Stimulated activated naive CD8-positive, alpha-beta T cell treated with anti-CD3 and anti-CD28 coated beads, Interleukin-15, Interleukin-2, amounts not matched to agents 100 ng/mL and 50 ng/mL, for 24 hours (primary cell): ENCODE data around the gene FABP1.

Experiments used
- H3K27ac Mint-ChIP-seq: one replicate; pipeline ENCODE4 v1.8.0; 2021; ENCODE audit warnings: mild to moderate bottlenecking, mixed read lengths
- H3K27me3 Mint-ChIP-seq: one replicate; pipeline ENCODE4 v1.8.0; 2021; ENCODE audit warnings: mixed read lengths
- H3K36me3 Mint-ChIP-seq: one replicate; pipeline ENCODE4 v1.8.0; 2021; ENCODE audit warnings: low read depth, mixed read lengths
- H3K4me1 Mint-ChIP-seq: one replicate; pipeline ENCODE4 v1.8.0; 2021; ENCODE audit warnings: low read depth, mixed read lengths
- H3K4me3 Mint-ChIP-seq: one replicate; pipeline ENCODE4 v1.8.0; 2021; ENCODE audit warnings: mild to moderate bottlenecking, mixed read lengths
- H3K9me3 Mint-ChIP-seq: one replicate; pipeline ENCODE4 v1.8.0; 2021; ENCODE audit warnings: mixed read lengths

Gene FABP1

GRCh38 chr2:88110830-88111229 lies 17.0 kb downstream of the FABP1 start:
- Mint-ChIP-seq H3K9me3 (no peaks in the 10 kb centered on the region), H3K27ac (no peak overlapping the region), H3K27me3 (no peaks in the 10 kb centered on the region), H3K36me3 (no peaks in the 10 kb centered on the region), H3K4me1 (no peaks in the 10 kb centered on the region), H3K4me3 (no peak overlapping the region)

GRCh38 chr2:88108796-88109195 lies 19.1 kb downstream of the FABP1 start:
- H3K4me3 Mint-ChIP-seq, result no peak overlapping the region
- no peaks in the 10 kb centered on the region for H3K27me3 Mint-ChIP-seq
- no peaks in the 10 kb centered on the region for H3K36me3 Mint-ChIP-seq
- H3K27ac Mint-ChIP-seq, result no peak overlapping the region
- no peaks in the 10 kb centered on the region for H3K9me3 Mint-ChIP-seq
- no peaks in the 10 kb centered on the region for H3K4me1 Mint-ChIP-seq

- no peak overlapping the region for H3K4me3 Mint-ChIP-seq
- H3K27me3 Mint-ChIP-seq, result no peaks in the 10 kb centered on the region
- no peaks in the 10 kb centered on the region for H3K4me1 Mint-ChIP-seq
- no peaks in the 10 kb centered on the region for H3K36me3 Mint-ChIP-seq
- no peak overlapping the region for H3K27ac Mint-ChIP-seq
- no peaks in the 10 kb centered on the region for H3K9me3 Mint-ChIP-seq
These were observed 27.4 kb downstream of the FABP1 start for GRCh38 chr2:88100489-88100858.

GRCh38 chr2:88099798-88100488 lies 27.9 kb downstream of the FABP1 start:
- Mint-ChIP-seq H3K4me1 (no peaks in the 10 kb centered on the region), H3K36me3 (no peaks in the 10 kb centered on the region), H3K9me3 (no peaks in the 10 kb centered on the region), H3K27me3 (no peaks in the 10 kb centered on the region), H3K4me3 (no peak overlapping the region), H3K27ac (no peak overlapping the region)

- no peak overlapping the region for H3K4me3 Mint-ChIP-seq
These were observed 29.3 kb downstream of the FABP1 start for GRCh38 chr2:88098558-88098900.

GRCh38 chr2:88097891-88098557 lies 29.8 kb downstream of the FABP1 start:
- H3K4me1 Mint-ChIP-seq, result no peaks in the 10 kb centered on the region
- H3K27me3 Mint-ChIP-seq, result no peaks in the 10 kb centered on the region

More at GRCh38 chr2:88098558-88098900, 29.3 kb downstream of the FABP1 start:
- Mint-ChIP-seq H3K36me3 (no peaks in the 10 kb centered on the region), H3K4me1 (no peaks in the 10 kb centered on the region), H3K27me3 (no peaks in the 10 kb centered on the region), H3K9me3 (no peaks in the 10 kb centered on the region), H3K27ac (no peak overlapping the region)

GRCh38 chr2:88097192-88097591 lies 30.7 kb downstream of the FABP1 start:
- no peak overlapping the region for H3K4me3 Mint-ChIP-seq
- H3K36me3 Mint-ChIP-seq, result no peaks in the 10 kb centered on the region

More at GRCh38 chr2:88097891-88098557, 29.8 kb downstream of the FABP1 start:
- Mint-ChIP-seq H3K9me3 (no peaks in the 10 kb centered on the region), H3K27ac (no peak overlapping the region), H3K4me3 (no peak overlapping the region), H3K36me3 (no peaks in the 10 kb centered on the region)

GRCh38 chr2:88096708-88097107 lies 31.2 kb downstream of the FABP1 start:
- no peaks in the 10 kb centered on the region for H3K27me3 Mint-ChIP-seq
- H3K4me3 Mint-ChIP-seq, result no peak overlapping the region
- H3K36me3 Mint-ChIP-seq, result no peaks in the 10 kb centered on the region
- no peaks in the 10 kb centered on the region for H3K4me1 Mint-ChIP-seq
- H3K9me3 Mint-ChIP-seq, result no peaks in the 10 kb centered on the region
- no peak overlapping the region for H3K27ac Mint-ChIP-seq

More at GRCh38 chr2:88097192-88097591, 30.7 kb downstream of the FABP1 start:
- no peaks in the 10 kb centered on the region for H3K9me3 Mint-ChIP-seq
- no peaks in the 10 kb centered on the region for H3K27me3 Mint-ChIP-seq
- H3K27ac Mint-ChIP-seq, result no peak overlapping the region
- H3K4me1 Mint-ChIP-seq, result no peaks in the 10 kb centered on the region

GRCh38 chr2:88095022-88095421 lies 32.8 kb downstream of the FABP1 start:
- Mint-ChIP-seq H3K4me3 (no peak overlapping the region), H3K9me3 (no peaks in the 10 kb centered on the region), H3K27ac (no peak overlapping the region), H3K36me3 (no peaks in the 10 kb centered on the region), H3K27me3 (no peaks in the 10 kb centered on the region), H3K4me1 (peaks cover 17% of the 10 kb centered on the region)

GRCh38 chr2:88092773-88093172 lies 35.1 kb downstream of the FABP1 start:
- Mint-ChIP-seq H3K4me1 (peaks cover 20% of the 10 kb centered on the region), H3K4me3 (no peak overlapping the region), H3K27me3 (no peaks in the 10 kb centered on the region), H3K27ac (no peak overlapping the region), H3K36me3 (no peaks in the 10 kb centered on the region), H3K9me3 (no peaks in the 10 kb centered on the region)

GRCh38 chr2:88091943-88092342 lies 35.9 kb downstream of the FABP1 start:
- H3K27me3 Mint-ChIP-seq, result no peaks in the 10 kb centered on the region
- peaks cover 20% of the 10 kb centered on the region for H3K4me1 Mint-ChIP-seq
- no peaks in the 10 kb centered on the region for H3K36me3 Mint-ChIP-seq
- no peak overlapping the region for H3K4me3 Mint-ChIP-seq
- no peak overlapping the region for H3K27ac Mint-ChIP-seq
- no peaks in the 10 kb centered on the region for H3K9me3 Mint-ChIP-seq

- Mint-ChIP-seq H3K36me3 (no peaks in the 10 kb centered on the region), H3K4me1 (peaks cover 20% of the 10 kb centered on the region), H3K9me3 (no peaks in the 10 kb centered on the region), H3K4me3 (peak overlapping the region; percentile 8), H3K27ac (peak overlapping the region; percentile 81), H3K27me3 (no peaks in the 10 kb centered on the region)
These were observed 37.2 kb downstream of the FABP1 start for GRCh38 chr2:88090446-88091283.

GRCh38 chr2:88088999-88089398 lies 38.9 kb downstream of the FABP1 start:
- peaks cover 20% of the 10 kb centered on the region for H3K4me1 Mint-ChIP-seq

GRCh38 chr2:88087763-88088162 lies 40.1 kb downstream of the FABP1 start:
- no peak overlapping the region for H3K27ac Mint-ChIP-seq
- no peaks in the 10 kb centered on the region for H3K9me3 Mint-ChIP-seq
- no peaks in the 10 kb centered on the region for H3K36me3 Mint-ChIP-seq
- no peak overlapping the region for H3K4me3 Mint-ChIP-seq
- no peaks in the 10 kb centered on the region for H3K27me3 Mint-ChIP-seq
- peaks cover 20% of the 10 kb centered on the region for H3K4me1 Mint-ChIP-seq

More at GRCh38 chr2:88088999-88089398, 38.9 kb downstream of the FABP1 start:
- Mint-ChIP-seq H3K9me3 (no peaks in the 10 kb centered on the region), H3K27me3 (no peaks in the 10 kb centered on the region), H3K36me3 (no peaks in the 10 kb centered on the region), H3K27ac (no peak overlapping the region), H3K4me3 (no peak overlapping the region)

GRCh38 chr2:88087073-88087472 lies 40.8 kb downstream of the FABP1 start:
- Mint-ChIP-seq H3K36me3 (no peaks in the 10 kb centered on the region), H3K9me3 (no peaks in the 10 kb centered on the region), H3K4me3 (no peak overlapping the region), H3K4me1 (peaks cover 20% of the 10 kb centered on the region), H3K27ac (no peak overlapping the region), H3K27me3 (no peaks in the 10 kb centered on the region)
